ENCODE results near the gene KRTAP29-1. TPM values are rescaled to one million over a fixed set of nuclear protein-coding genes. Genes with fewer than 3 reads are reported as not detected.
"Not testable (repeated sequence)": the region's sequence is repeated elsewhere in the genome, so short reads cannot be mapped to it uniquely, and the experiment has no call there.

The KRTAP29-1 gene
- polyA plus RNA-seq, 1 donor: not detected

DNA sequence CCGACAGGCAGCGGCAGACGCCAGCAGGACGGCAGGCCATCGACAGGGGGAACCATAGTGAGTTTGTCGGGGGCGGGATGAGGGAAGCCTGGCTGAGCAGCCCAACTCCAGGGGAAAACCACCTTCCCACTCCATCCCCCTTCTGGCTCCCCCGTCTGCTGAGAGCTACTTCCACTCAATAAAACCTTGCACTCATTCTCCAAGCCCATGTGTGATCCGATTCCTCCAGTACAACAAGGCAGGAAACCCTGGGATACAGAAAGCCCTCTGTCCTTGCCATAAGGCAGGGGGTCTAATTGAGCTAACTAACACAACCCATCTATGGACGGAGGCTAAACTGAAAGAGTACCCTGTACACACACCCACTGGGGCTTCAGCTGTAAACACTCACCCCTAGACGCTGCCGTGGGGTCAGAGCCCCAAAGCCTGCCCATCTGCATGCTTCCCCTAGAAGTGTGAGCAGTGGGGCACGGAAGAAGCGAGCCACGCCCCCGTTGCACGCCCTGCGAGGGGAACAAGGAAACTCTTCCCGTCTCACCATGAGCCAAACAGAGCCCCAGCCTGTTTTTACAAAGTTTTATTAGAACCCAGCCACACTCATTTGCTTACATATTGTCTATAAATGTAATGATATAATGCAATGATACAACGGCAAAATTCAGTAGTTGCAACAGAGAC is 4.1 kb downstream of the KRTAP29-1 start:
- DNase-seq: no peak

DNA sequence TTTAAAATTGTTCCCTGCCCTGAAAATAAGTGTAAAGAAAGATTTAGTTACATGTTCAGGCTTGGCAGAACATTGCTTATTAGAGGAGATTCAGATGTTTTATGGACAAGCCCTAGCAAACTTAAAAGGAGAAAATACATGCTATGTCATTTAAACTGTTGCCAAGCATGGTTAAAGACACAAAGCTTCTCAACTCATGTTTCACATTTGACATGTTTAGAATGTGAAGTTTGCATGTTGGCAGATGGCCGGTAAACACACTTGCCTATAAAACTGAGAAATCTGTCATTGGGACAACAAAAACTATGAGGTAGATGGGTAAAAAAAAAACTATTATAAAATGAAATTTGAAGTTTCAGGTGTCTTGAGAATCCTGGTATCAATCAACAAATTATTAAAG is 5.8 kb downstream of the KRTAP29-1 start:
- DNase-seq: no peak

DNA sequence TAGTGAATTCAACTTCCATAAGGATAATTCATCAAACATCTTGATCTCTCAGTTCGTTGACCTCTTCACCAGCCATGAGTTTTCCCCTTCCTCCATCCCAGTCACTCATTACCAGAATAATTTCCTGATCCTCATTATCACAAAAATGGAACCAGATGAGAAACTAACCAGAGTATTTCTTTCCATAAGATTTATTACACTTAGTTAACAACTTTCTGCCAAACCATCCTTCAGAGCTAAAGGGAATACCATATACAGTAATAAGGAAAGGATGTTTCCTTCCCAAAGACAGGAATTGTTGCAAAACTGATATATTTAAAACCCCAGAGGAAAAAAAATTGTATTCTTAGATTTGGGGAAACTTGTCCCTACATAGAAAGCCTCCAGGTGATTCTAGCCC is 8.6 kb downstream of the KRTAP29-1 start:
- DNase-seq: no peak

- no peak for DNase-seq
These were observed 15.6 kb downstream of the KRTAP29-1 start for GRCh38 chr17:41287050-41287449.

GRCh38 chr17:41284546-41284945 is 18.1 kb downstream of the KRTAP29-1 start:
- DNase-seq: no peak

GRCh38 chr17:41284043-41284442 is 18.6 kb downstream of the KRTAP29-1 start:
- DNase-seq: no peak

DNA sequence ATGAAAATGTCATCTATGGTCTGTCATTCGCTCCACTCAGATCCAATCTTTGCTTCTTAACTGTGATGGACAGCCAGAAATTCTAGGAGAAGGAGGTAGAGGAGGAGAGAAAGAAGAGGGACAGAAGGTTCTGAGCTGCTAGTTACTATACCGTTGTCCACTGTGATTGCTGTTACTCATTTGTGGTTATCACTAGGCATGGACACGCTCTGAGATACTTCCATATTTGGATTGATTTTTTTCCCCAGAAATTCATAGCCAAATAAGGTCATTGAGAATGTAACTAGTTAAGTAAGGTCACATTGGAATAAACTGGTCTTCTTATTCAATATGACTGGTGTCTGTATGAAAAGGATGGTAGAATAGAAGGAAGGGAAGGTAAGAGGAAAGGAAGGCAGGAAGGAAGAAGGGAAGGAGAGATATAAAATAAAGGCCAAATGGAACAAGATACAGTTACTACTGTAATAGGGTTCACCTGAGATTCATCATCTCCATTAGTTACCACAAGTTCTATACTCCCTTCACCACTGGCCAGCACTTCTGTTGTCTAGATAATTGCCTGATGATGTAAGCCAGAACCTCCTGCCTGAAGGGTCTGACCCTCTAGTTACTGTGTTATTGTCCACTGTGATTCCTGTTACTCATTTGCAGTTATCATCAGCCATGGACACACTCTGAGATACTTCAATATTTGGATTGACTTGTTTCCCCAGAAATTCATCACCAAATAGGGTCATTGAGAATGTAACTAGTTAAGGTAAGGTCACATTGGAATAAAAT is 24.3 kb downstream of the KRTAP29-1 start:
- DNase-seq: no peak

DNA sequence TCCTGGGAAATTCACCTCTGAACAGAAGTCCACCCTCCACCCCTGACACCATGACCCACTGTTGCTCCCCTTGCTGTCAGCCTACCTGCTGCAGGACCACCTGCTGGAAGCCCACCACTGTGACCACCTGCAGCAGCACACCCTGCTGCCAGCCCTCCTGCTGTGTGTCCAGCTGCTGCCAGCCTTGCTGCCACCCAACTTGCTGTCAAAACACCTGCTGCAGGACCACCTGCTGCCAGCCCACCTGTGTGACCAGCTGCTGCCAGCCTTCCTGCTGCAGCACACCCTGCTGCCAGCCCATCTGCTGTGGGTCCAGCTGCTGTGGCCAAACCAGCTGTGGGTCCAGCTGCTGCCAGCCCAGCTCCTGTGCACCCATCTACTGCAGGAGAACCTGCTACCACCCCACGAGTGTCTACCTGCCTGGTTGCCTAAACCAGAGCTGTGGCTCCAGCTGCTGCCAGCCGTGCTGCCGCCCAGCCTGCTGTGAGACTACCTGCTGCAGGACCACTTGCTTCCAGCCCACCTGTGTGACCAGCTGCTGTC is 26.9 kb downstream of the KRTAP29-1 start, which contains the start of gene KRTAP9-7:
TSS of gene KRTAP9-7 (plus strand) at position 51 of the 543 bp plus-strand sequence. CDS start at position 51, 0 bp downstream.
- DNase-seq: not testable (repeated sequence)

DNA sequence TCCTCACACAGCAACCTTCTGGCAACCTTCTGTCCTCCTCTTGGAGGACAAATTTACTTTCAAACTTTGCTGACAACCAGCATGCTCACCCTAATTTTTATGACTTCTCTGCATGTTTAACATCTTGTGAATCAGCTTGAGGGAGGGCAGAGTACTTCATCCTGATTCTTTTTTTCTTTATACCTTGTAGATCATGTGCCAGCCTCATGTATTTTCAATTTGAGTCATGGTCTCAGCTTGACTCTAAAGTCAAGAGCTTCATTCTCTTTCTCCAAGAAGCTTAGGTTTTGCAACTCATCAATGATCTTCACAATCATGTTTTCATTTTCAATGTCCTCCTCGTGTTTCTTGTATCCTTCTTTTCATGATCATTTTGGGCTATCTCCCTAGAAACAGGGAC is 30.8 kb downstream of the KRTAP29-1 start:
- DNase-seq: no peak

GRCh38 chr17:41271323-41271722 is 31.3 kb downstream of the KRTAP29-1 start:
- not testable (repeated sequence) for DNase-seq

DNA sequence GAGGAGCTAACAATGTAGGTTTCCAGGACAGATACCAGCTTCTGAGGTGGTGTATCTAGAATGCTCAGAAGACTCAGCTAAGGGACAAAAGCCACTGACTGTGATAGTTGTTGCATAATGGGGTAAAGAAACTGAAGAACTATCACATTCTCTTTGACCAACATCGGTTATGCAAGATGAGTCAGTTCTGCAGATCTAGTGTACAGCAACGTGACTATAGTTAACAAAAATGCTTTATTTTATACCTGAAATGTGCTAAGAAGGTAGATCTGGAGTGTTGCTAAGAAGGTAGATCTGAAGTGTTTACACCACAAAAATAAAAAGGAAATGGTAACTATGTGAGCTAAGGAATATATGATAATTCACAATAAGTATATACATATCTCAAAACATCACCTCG is 34.9 kb downstream of the KRTAP29-1 start:
- no peak for DNase-seq

GRCh38 chr17:41265078-41265477 is 37.6 kb downstream of the KRTAP29-1 start, which contains the start of gene KRTAP9-6:
Gene KRTAP9-6, plus strand, starts transcription at chr17:41265378. Its CDS starts 0 bp downstream, at chr17:41265378.
- DNase-seq: no peak

GRCh38 chr17:41264599-41264998 is 38.1 kb downstream of the KRTAP29-1 start:
- no peak for DNase-seq

- DNase-seq: no peak
These were observed 39.4 kb downstream of the KRTAP29-1 start for GRCh38 chr17:41263212-41263611.

DNA sequence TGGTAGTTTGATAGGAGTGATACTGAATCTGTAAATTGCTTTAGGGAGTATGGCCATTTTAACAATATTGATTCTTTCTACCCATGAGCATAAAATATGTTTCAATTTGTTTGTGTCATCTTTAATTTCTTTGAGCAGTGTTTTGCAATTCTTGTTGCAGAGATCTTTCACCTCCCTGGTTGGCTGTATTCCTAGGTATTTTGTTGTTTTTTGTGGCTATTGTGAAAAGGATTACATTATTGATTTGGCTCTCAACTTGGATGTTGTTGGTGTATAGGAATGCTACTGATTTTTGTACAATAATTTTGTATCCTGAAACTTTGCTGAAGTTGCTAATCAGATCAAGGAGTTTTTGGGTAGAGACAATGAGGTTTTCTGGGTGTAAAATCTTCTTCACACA is 44.2 kb downstream of the KRTAP29-1 start:
- DNase-seq: no peak

GRCh38 chr17:41256291-41256685 is 46.4 kb downstream of the KRTAP29-1 start:
- DNase-seq: no peak

DNA sequence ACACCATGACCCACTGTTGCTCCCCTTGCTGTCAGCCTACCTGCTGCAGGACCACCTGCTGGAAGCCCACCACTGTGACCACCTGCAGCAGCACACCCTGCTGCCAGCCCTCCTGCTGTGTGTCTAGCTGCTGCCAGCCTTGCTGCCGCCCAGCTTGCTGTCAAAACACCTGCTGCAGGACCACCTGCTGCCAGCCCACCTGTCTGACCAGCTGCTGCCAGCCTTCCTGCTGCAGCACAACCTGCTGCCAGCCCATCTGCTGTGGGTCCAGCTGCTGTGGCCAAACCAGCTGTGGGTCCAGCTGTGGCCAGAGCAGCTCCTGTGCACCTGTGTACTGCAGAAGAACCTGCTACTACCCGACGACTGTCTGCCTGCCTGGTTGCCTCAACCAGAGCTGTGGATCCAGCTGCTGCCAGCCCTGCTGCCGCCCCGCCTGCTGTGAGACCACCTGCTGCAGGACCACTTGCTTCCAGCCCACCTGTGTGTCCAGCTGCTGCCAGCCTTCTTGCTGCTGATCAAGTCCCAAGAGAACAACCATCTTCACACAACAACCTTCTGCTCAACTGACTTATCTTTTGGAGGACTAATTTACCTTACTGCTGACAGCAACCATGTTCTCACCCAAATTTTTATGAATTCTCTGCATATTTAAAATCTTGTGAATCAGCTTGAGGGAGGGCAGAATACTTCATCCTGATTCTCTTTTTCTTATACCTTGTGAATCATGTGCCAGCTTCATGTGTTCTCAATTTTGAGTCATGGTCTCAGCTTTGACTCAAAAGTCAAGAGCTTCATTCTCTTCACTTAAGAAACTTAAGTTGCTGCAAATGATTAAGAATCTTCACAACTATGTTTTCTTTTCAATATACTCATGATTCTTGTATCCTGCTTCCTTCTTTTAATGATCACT is 47.0 kb downstream of the KRTAP29-1 start, which contains the start of gene KRTAP9-9:
TSS of gene KRTAP9-9 (plus strand) at position 4 of the 910 bp plus-strand sequence.
- not testable (repeated sequence) for DNase-seq

DNA sequence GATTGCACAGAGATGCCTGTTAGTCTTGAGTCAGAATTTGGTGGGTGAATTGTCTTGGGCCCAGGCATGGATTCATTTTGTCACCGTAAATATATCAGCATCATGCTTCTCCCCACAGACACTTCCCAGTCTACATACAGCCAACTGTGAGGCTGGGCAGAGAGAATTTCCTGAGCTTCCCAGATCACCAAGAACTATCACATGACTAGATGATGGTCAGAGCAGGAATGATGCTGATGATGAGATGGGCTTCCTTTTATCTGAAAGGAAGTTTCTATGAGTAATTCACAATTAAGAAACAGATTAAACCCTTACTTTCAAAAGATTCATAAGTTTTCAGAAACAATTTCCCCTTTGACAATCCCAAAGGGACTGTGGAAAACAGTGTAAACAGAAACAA is 47.8 kb downstream of the KRTAP29-1 start:
- DNase-seq: no peak

Data from hindlimb muscle (tissue), 1 donor.